IMR-90 (cell line): Measurements from ENCODE around the gene TXNDC5. TPM values are rescaled to one million over a fixed set of nuclear protein-coding genes. Genes with fewer than 3 reads are reported as not detected.

Experiments used
- ATAC-seq: fragments of 200-7000 bp; cut with Tn5 transposase; 2 replicates; pipeline ENCODE4 v1.9.1; 2020; ENCODE audit warnings: low read depth, mild to moderate bottlenecking, moderate library complexity
- BruUV-seq: library from RNA; stranded (reverse); fragments of 400-500 nt; replicated peaks from 2 replicates; lab custom pipeline; 2021; lab: Mats Ljungman, UMichigan
- CTCF ChIA-PET: fragments of 300-600 bp; formaldehyde crosslinking; extraction: SDS; loops from one replicate; lab custom pipeline; 2021; ENCODE audit warnings: antibody characterized with exemption; lab: Yijun Ruan, JAX
- POLR2A ChIA-PET: fragments of 300-600 bp; sonication (Branson Sonifier 250); formaldehyde crosslinking; loops from one replicate; lab custom pipeline; 2022; ENCODE audit warnings: antibody characterized with exemption; ENCODE audit not compliant: unreplicated experiment; lab: Charles Lee
- DNase-seq: peaks from one replicate; pipeline ENCODE4 v3.0.0; 2013
- H2AFZ ChIP-seq: replicated peaks from 2 replicates; pipeline ENCODE3; 2013; ENCODE audit warnings: low read length, mild to moderate bottlenecking; ENCODE audit not compliant: poor library complexity
- H2AK5ac ChIP-seq: 2 replicates; pipeline ENCODE4 v1.6.1; 2013; ENCODE audit warnings: low read depth, low read length, inconsistent platforms
- H2AK9ac ChIP-seq: replicated peaks from 2 replicates; pipeline ENCODE3; 2013; ENCODE audit warnings: mild to moderate bottlenecking, low read depth, low read length, moderate library complexity; ENCODE audit not compliant: poor library complexity
- H2BK120ac ChIP-seq: 2 replicates; pipeline ENCODE4 v1.6.1; 2013; ENCODE audit warnings: low read depth, low read length, inconsistent platforms
- H2BK15ac ChIP-seq: 3 replicates; pipeline ENCODE4 v1.6.1; 2013; ENCODE audit warnings: low read depth, low read length, inconsistent platforms
- H2BK20ac ChIP-seq: 2 replicates; pipeline ENCODE4 v1.6.1; 2013; ENCODE audit warnings: low read depth, mild to moderate bottlenecking, inconsistent platforms, low read length, moderate library complexity
- H2BK5ac ChIP-seq: 2 replicates; pipeline ENCODE4 v1.6.1; 2013; ENCODE audit warnings: mild to moderate bottlenecking, low read depth, low read length, inconsistent platforms; ENCODE audit not compliant: poor library complexity, severe bottlenecking
- H3K14ac ChIP-seq: replicated peaks from 2 replicates; pipeline ENCODE4 v1.6.1; 2013; ENCODE audit warnings: low read depth, low read length, inconsistent platforms
- H3K18ac ChIP-seq: 2 replicates; pipeline ENCODE4 v1.6.1; 2013; ENCODE audit warnings: low read depth, low read length, control low read depth
- H3K23ac ChIP-seq: 2 replicates; pipeline ENCODE4 v1.6.1; 2013; ENCODE audit warnings: low read depth, low read length, inconsistent platforms
- H3K27ac ChIP-seq: 2 replicates; pipeline ENCODE4 v1.5.1; 2013; ENCODE audit warnings: mild to moderate bottlenecking, control low read depth, low read length; ENCODE audit not compliant: insufficient read depth
- H3K27me3 ChIP-seq: 2 replicates; pipeline ENCODE4 v1.6.1; 2013; ENCODE audit warnings: low read length; ENCODE audit not compliant: control insufficient read depth, insufficient read depth
- H3K36me3 ChIP-seq: 2 replicates; pipeline ENCODE4 v1.6.1; 2013; ENCODE audit warnings: low read length, mixed read lengths; ENCODE audit not compliant: control insufficient read depth, insufficient read depth
- H3K4ac ChIP-seq: 2 replicates; pipeline ENCODE4 v1.6.1; 2013; ENCODE audit warnings: low read depth, low read length, inconsistent platforms
- H3K4me1 ChIP-seq: 2 replicates; pipeline ENCODE4 v1.6.1; 2013; ENCODE audit warnings: low read length, mixed read lengths; ENCODE audit not compliant: control insufficient read depth, insufficient read depth
- H3K4me2 ChIP-seq: 2 replicates; pipeline ENCODE4 v1.6.1; 2013; ENCODE audit warnings: low read depth, mild to moderate bottlenecking, control low read depth, low read length, moderate library complexity
- H3K4me3 ChIP-seq: 2 replicates; pipeline ENCODE4 v1.5.1; 2013; ENCODE audit warnings: low read depth, mild to moderate bottlenecking, control low read depth, low read length, moderate library complexity; ENCODE audit not compliant: insufficient read depth
- H3K56ac ChIP-seq: 2 replicates; pipeline ENCODE4 v1.6.1; 2013; ENCODE audit warnings: low read length, inconsistent platforms; ENCODE audit not compliant: insufficient read depth; ENCODE audit errors: extremely low read depth
- H3K79me1 ChIP-seq, 2 experiments: 2 replicates each; pipeline ENCODE4 v1.6.1; 2013; ENCODE audit warnings: low read length in 2 of 2, inconsistent platforms in 1 of 2, low read depth in 1 of 2
- H3K9ac ChIP-seq: 2 replicates; pipeline ENCODE4 v1.6.1; 2013; ENCODE audit warnings: low read depth, low read length, control low read depth
- H3K9me1 ChIP-seq: 2 replicates; pipeline ENCODE4 v1.6.1; 2013; ENCODE audit warnings: low read length, inconsistent platforms; ENCODE audit not compliant: insufficient read depth
- H3K9me3 ChIP-seq: 2 replicates; pipeline ENCODE4 v1.6.1; 2013; ENCODE audit warnings: low read length; ENCODE audit not compliant: control insufficient read depth, insufficient read depth
- H4K20me1 ChIP-seq: 2 replicates; pipeline ENCODE4 v1.6.1; 2013; ENCODE audit warnings: low read length, inconsistent platforms; ENCODE audit not compliant: insufficient read depth
- H4K5ac ChIP-seq: 2 replicates; pipeline ENCODE4 v1.6.1; 2013; ENCODE audit warnings: mild to moderate bottlenecking, low read depth, low read length, control low read depth
- H4K8ac ChIP-seq, 2 experiments: 2 replicates each; pipeline ENCODE4 v1.6.1; 2013; ENCODE audit warnings: low read depth in 2 of 2, low read length in 2 of 2, control low read depth in 1 of 2, inconsistent platforms in 1 of 2
- H4K91ac ChIP-seq: 2 replicates; pipeline ENCODE4 v1.6.1; 2013; ENCODE audit warnings: low read depth, low read length, inconsistent platforms; ENCODE audit not compliant: insufficient read depth
- BHLHE40 ChIP-seq: fragments of 150-350 bp; IDR thresholded peaks from 2 replicates; pipeline ENCODE4 v1.6.1; 2016; ENCODE audit warnings: mild to moderate bottlenecking, low read depth, low read length
- CEBPB ChIP-seq: IDR thresholded peaks from 2 replicates; pipeline ENCODE4 v1.6.1; 2012; ENCODE audit warnings: low read depth, low read length, improper control_type of control experiment
- CHD1 ChIP-seq: IDR thresholded peaks from 2 replicates; pipeline ENCODE4 v1.6.1; 2012; ENCODE audit warnings: low read depth, low read length, improper control_type of control experiment
- CTCF ChIP-seq: conservative IDR thresholded peaks from 2 replicates; pipeline ENCODE4 v1.5.1; 2012; ENCODE audit warnings: mild to moderate bottlenecking, low read depth, low read length, improper control_type of control experiment
- FOS ChIP-seq: fragments of 150-350 bp; IDR thresholded peaks from 2 replicates; pipeline ENCODE4 v1.6.1; 2016; ENCODE audit warnings: low read depth, low read length
- MAFK ChIP-seq: IDR thresholded peaks from 2 replicates; pipeline ENCODE4 v1.6.1; 2012; ENCODE audit warnings: low read depth, low read length, improper control_type of control experiment
- MAZ ChIP-seq: IDR thresholded peaks from 2 replicates; pipeline ENCODE4 v1.6.1; 2012; ENCODE audit warnings: low read depth, mild to moderate bottlenecking, low read length, improper control_type of control experiment, moderate library complexity, borderline replicate concordance
- NFE2L2 ChIP-seq: fragments of 150-350 bp; IDR thresholded peaks from 2 replicates; pipeline ENCODE4 v1.6.1; 2016; ENCODE audit warnings: low read depth, mild to moderate bottlenecking, low read length
- POLR2A ChIP-seq: IDR thresholded peaks from 2 replicates; pipeline ENCODE4 v1.6.1; 2012; ENCODE audit warnings: mild to moderate bottlenecking, low read depth, low read length
- RAD21 ChIP-seq: IDR thresholded peaks from 2 replicates; pipeline ENCODE4 v1.6.1; 2012; ENCODE audit warnings: low read length, improper control_type of control experiment
- RCOR1 ChIP-seq: IDR thresholded peaks from 2 replicates; pipeline ENCODE4 v1.6.1; 2012; ENCODE audit warnings: mild to moderate bottlenecking, low read length, improper control_type of control experiment; ENCODE audit not compliant: insufficient replicate concordance
- RFX5 ChIP-seq: IDR thresholded peaks from 2 replicates; pipeline ENCODE4 v1.8.0; 2012; ENCODE audit warnings: low read depth, mild to moderate bottlenecking, low read length, moderate library complexity
- SMC3 ChIP-seq: fragments of 150-350 bp; IDR thresholded peaks from 2 replicates; pipeline ENCODE4 v1.6.1; 2016; ENCODE audit warnings: low read depth, mild to moderate bottlenecking, antibody characterized with exemption, low read length, moderate library complexity
- WGBS, 2 experiments: methylation state at CpG; one replicate each; pipeline versions ENCODE4 v1.1.5 to v1.1.7; 2013; ENCODE audit warnings: missing lambda C conversion rate in 2 of 2; ENCODE audit not compliant: insufficient read length in 1 of 2; ENCODE audit errors: extremely low coverage in 2 of 2; 5-methylcytosine and 5-hydroxymethylcytosine counted together
- dilution Hi-C: fragments of 300-500 bp; cut with HindIII; formaldehyde crosslinking; loops from one replicate; pipeline ENCODE4 v1.14.3; 2018; ENCODE audit warnings: low sequenced_read_pairs; ENCODE audit not compliant: unreplicated experiment
- in situ Hi-C: fragments of 300-500 bp; cut with MboI; formaldehyde crosslinking; loops from 3 replicates; pipeline ENCODE4 v1.14.3; 2019; ENCODE audit warnings: low sequenced_read_pairs, inconsistent platforms, mixed read lengths
- intact Hi-C: fragments of 100-400 bp; cut with micrococcal nuclease; formaldehyde crosslinking; loops from 2 replicates; pipeline ENCODE4 v1.10.0; 2022
- polyA plus RNA-seq, 3 experiments: library from polyadenylated mRNA; depleted of rRNA; stranded (reverse); fragments of >200 nt; gene quantifications; 2 replicates each; pipeline ENCODE4 v1.2.3, GENCODE V29; 2012; ENCODE audit warnings: low replicate concordance in 1 of 3
- total RNA-seq: library from RNA; depleted of rRNA; stranded (reverse); fragments of >200 nt; gene quantifications from 2 replicates; pipeline ENCODE4 v1.2.3, GENCODE V29; 2012
- TF ChIP-seq, protein P1 (sequence below): fragments of 150-350 bp; IDR thresholded peaks from 2 replicates; pipeline ENCODE4 v1.6.1; 2016; ENCODE audit warnings: low read depth, mild to moderate bottlenecking, low read length, moderate library complexity, borderline replicate concordance
- TF ChIP-seq, protein P2 (sequence below): fragments of 150-350 bp; IDR thresholded peaks from 2 replicates; pipeline ENCODE4 v1.6.1; 2017; ENCODE audit warnings: mild to moderate bottlenecking, antibody characterized with exemption, low read length, low read depth

TXNDC5 gene
- total and polyA plus RNA-seq, 2 of the 4 experiments (the other 2 are of a cell fraction), result 274 to 439 TPM

DNA sequence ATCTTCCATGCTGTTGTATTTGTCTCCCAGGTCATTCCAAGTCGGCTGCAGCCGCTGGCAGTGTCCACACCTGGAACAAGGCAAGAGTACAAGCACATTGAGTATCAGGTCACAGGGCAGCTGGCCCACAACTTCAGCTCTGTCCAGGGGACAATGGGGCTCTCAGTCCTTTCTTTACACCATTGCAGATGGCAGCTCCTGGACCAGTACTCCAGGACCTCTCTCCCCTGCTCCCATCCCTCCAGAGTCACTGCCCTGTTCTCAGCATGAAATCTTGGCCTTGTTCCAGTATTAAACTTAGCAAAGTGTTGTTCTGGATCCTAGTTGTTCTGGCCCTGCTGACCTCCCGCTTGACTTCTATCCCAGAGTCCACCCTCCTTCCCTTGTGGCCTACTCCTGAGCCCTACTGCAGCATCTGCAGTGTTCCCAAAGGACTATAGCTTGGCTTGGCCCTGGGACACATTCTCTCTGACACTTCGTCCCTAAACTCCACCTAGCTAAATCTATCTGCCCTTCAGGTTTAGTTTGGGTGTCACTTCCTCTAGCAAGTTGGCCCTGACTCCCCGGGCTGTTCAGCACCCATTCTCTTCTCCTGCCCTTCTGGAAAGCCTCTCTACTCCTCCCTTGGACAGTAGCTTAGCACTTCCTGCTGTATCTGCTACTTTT is 5.8 kb downstream of the TXNDC5 start:
- intact Hi-C loops, result loop anchor here (5.0 kb wide), 1 partner anchor 103 kb away; no protein-coding TSS in a partner anchor
- Histone ChIP-seq H2AK5ac (no peak overlapping the region), H3K4me1 (peaks cover 6% of the 10 kb centered on the region; the same call in 1 of the 2 replicates), H3K23ac (no peak overlapping the region), H2AK9ac (no peak overlapping the region), H2AFZ (no peak overlapping the region), H3K18ac (no peak overlapping the region), H3K14ac (no peak overlapping the region), H3K79me1 (peaks cover 50 to 63% of the 10 kb centered on the region in 2 experiments), H3K9me1 (peaks cover 11% of the 10 kb centered on the region), H4K5ac (no peak overlapping the region), H2BK15ac (no peak overlapping the region), H3K4me3 (no peak overlapping the region), H3K4ac (no peak overlapping the region), H3K27me3 (no peaks in the 10 kb centered on the region), H3K4me2 (no peak overlapping the region), H3K56ac (no peak overlapping the region), H3K9me3 (no peaks in the 10 kb centered on the region), H2BK5ac (no peak overlapping the region), H4K8ac (no peak overlapping the region), H2BK120ac (no peak overlapping the region), H3K36me3 (peaks cover 43% of the 10 kb centered on the region), H2BK20ac (no peak overlapping the region), H3K27ac (no peak overlapping the region), H4K91ac (no peak overlapping the region), H4K20me1 (peaks cover 48% of the 10 kb centered on the region), H3K9ac (no peak overlapping the region)
- POLR2A ChIA-PET, result interaction anchor here (0.5 kb wide), 1 partner anchor 1900 kb away, joined by 3 read pairs; no protein-coding TSS in a partner anchor
- dilution Hi-C loops, result no loop called here
- 100% methylated on average over 4 of the region's 5 CpGs; no CpG with 5 or more reads in 1 of the 2 experiments for WGBS, 2 experiments
- in situ Hi-C loops, result loop anchor here (5.0 kb wide), 1 partner anchor 153 kb away; no protein-coding TSS in a partner anchor
- no TSS peak for BruUV-seq
- ATAC-seq (no peak), DNase-seq (no peak)
- CTCF ChIA-PET, result interaction anchor here (0.6 to 1.1 kb wide), 2 partner anchors 162 to 172 kb away, joined by 3 to 8 read pairs; no protein-coding TSS in a partner anchor
- TF ChIP-seq, protein P1, sequence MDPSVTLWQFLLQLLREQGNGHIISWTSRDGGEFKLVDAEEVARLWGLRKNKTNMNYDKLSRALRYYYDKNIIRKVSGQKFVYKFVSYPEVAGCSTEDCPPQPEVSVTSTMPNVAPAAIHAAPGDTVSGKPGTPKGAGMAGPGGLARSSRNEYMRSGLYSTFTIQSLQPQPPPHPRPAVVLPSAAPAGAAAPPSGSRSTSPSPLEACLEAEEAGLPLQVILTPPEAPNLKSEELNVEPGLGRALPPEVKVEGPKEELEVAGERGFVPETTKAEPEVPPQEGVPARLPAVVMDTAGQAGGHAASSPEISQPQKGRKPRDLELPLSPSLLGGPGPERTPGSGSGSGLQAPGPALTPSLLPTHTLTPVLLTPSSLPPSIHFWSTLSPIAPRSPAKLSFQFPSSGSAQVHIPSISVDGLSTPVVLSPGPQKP, result no peak
- TF ChIP-seq BHLHE40, result no peak
- TF ChIP-seq NFE2L2, result no peak
- TF ChIP-seq RFX5, result no peak
- TF ChIP-seq CTCF, result no peak
- no peak for TF ChIP-seq MAFK
- TF ChIP-seq CHD1, result no peak
- TF ChIP-seq POLR2A, result no peak
- TF ChIP-seq, protein P2, sequence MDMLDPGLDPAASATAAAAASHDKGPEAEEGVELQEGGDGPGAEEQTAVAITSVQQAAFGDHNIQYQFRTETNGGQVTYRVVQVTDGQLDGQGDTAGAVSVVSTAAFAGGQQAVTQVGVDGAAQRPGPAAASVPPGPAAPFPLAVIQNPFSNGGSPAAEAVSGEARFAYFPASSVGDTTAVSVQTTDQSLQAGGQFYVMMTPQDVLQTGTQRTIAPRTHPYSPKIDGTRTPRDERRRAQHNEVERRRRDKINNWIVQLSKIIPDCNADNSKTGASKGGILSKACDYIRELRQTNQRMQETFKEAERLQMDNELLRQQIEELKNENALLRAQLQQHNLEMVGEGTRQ, result no peak
- no peak for TF ChIP-seq SMC3
- TF ChIP-seq MAZ, result no peak
- TF ChIP-seq RCOR1, result no peak
- no peak for TF ChIP-seq CEBPB
- no peak for TF ChIP-seq FOS
- TF ChIP-seq RAD21, result no peak
